Brain microvascular endothelial cell (primary cell): ENCODE results near the gene DMGDH.

Experiments used
- DNase-seq: peaks from one replicate; pipeline ENCODE4 v3.0.0-alpha.2; 2020
- H3K27ac ChIP-seq: fragments of 250-450 bp; sonication (Bioruptor Pico); 2 replicates; pipeline ENCODE4 v1.5.1; 2020; ENCODE audit warnings: mild to moderate bottlenecking, moderate library complexity
- H3K27me3 ChIP-seq: fragments of 250-450 bp; sonication (Bioruptor Pico); replicated peaks from 2 replicates; pipeline ENCODE4 v1.5.1; 2020; ENCODE audit warnings: mild to moderate bottlenecking
- H3K36me3 ChIP-seq: fragments of 250-450 bp; sonication (Bioruptor Pico); replicated peaks from 2 replicates; pipeline ENCODE4 v1.5.1; 2020; ENCODE audit warnings: mild to moderate bottlenecking
- H3K4me3 ChIP-seq: 2 replicates; pipeline ENCODE4 v1.5.1; 2011; ENCODE audit warnings: low read depth, mild to moderate bottlenecking, control low read depth, low read length, moderate library complexity
- CTCF ChIP-seq: IDR thresholded peaks from 2 replicates; pipeline ENCODE4 v1.5.1; 2011; ENCODE audit warnings: low read depth, mild to moderate bottlenecking, moderate library complexity, low read length, control low read depth, inconsistent platforms; ENCODE audit errors: missing control alignments
- in situ Hi-C: cut with HindIII; loops from 2 replicates; pipeline ENCODE4 v1.10.0; 2017; ENCODE audit warnings: low sequenced_read_pairs, low pct_ligation_motif_present

Gene DMGDH

GRCh38 chr5:79007872-79008271, 61.6 kb downstream of the DMGDH start:
- no peaks in the 10 kb centered on the region for H3K27me3 ChIP-seq
- in situ Hi-C loops, result no loop called here
- no peaks in the 10 kb centered on the region for H3K36me3 ChIP-seq
- H3K4me3 ChIP-seq, result no peak overlapping the region
- H3K27ac ChIP-seq, result no peak overlapping the region
- no peak for TF ChIP-seq CTCF
- no peak for DNase-seq

GRCh38 chr5:79005936-79006631, 63.4 kb downstream of the DMGDH start:
- DNase-seq, result no peak
- Histone ChIP-seq H3K4me3 (no peak overlapping the region), H3K27me3 (no peaks in the 10 kb centered on the region), H3K36me3 (no peaks in the 10 kb centered on the region), H3K27ac (no peak overlapping the region)
- no peak for TF ChIP-seq CTCF
- in situ Hi-C loops, result no loop called here

GRCh38 chr5:79005151-79005550, 64.3 kb downstream of the DMGDH start:
- Histone ChIP-seq H3K4me3 (no peak overlapping the region), H3K27ac (no peak overlapping the region), H3K27me3 (no peaks in the 10 kb centered on the region), H3K36me3 (no peaks in the 10 kb centered on the region)
- TF ChIP-seq CTCF, result no peak
- DNase-seq, result no peak
- in situ Hi-C loops, result no loop called here

GRCh38 chr5:79002374-79002773, 67.1 kb downstream of the DMGDH start:
- no peak for TF ChIP-seq CTCF
- H3K27me3 ChIP-seq, result no peaks in the 10 kb centered on the region
- in situ Hi-C loops, result no loop called here
- H3K4me3 ChIP-seq, result no peak overlapping the region
- H3K36me3 ChIP-seq, result no peaks in the 10 kb centered on the region
- DNase-seq, result no peak
- H3K27ac ChIP-seq, result no peak overlapping the region

- in situ Hi-C loops, result no loop called here
- no peaks in the 10 kb centered on the region for H3K27me3 ChIP-seq
- H3K36me3 ChIP-seq, result no peaks in the 10 kb centered on the region
- H3K27ac ChIP-seq, result peak overlapping the region; percentile 12
- DNase-seq, result peak; percentile 19
- TF ChIP-seq CTCF, result no peak
- no peak overlapping the region for H3K4me3 ChIP-seq
These were observed 68.0 kb downstream of the DMGDH start for GRCh38 chr5:79001471-79001870.

GRCh38 chr5:78997090-78997489, 72.4 kb downstream of the DMGDH start:
- Histone ChIP-seq H3K27ac (no peak overlapping the region), H3K36me3 (no peaks in the 10 kb centered on the region), H3K4me3 (no peak overlapping the region), H3K27me3 (no peaks in the 10 kb centered on the region)
- no peak for TF ChIP-seq CTCF
- no peak for DNase-seq
- in situ Hi-C loops, result no loop called here
